GM12873 (cell line): ENCODE data around the gene CALML6.

Source experiments
- CTCF ChIP-seq: IDR thresholded peaks from 2 replicates; pipeline ENCODE4 v1.5.1; 2012; ENCODE audit warnings: low read depth, mild to moderate bottlenecking, moderate library complexity, low read length, control low read depth; ENCODE audit not compliant: insufficient read depth; ENCODE audit errors: missing control alignments

Gene CALML6

DNA sequence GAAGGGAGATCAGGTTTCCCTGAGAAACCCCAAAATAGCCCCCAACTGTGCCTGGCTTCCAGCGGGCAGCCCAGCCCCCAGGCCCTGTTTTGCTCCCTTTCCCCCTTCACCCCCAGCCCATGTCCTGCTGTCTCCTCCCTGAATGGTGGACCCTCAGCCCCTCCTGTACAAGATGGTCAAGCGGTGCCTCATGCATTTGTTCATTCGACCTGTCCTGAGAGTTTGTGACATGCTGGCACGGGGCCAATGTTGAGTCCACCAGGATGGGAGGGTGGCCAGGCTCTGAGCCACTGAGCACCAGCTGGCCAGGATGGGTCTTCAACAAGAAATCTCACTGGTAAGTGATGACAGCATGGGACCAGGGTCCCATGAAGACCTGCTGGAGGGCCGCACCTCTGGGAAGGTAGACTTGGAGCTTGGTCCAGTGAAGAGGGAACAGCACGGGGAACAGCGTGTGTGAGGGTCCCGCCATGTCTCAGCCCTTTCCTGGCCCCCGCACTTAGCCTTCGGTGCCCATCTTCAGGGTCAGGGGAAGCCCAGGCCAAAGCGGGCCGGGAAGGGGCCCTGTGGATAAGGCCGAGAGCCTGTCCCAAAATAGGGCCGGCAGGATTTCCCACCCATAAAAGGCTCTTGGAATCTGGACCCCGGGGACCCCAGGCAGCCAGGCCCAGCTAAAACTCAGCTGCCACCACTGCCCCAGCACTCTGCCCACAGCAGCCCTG, at the start of gene CALML6:
Gene CALML6, plus strand, starts transcription at position 290 of the 722 bp plus-strand sequence. Its CDS starts 21 bp downstream, at position 311.
- TF ChIP-seq CTCF: no peak

DNA sequence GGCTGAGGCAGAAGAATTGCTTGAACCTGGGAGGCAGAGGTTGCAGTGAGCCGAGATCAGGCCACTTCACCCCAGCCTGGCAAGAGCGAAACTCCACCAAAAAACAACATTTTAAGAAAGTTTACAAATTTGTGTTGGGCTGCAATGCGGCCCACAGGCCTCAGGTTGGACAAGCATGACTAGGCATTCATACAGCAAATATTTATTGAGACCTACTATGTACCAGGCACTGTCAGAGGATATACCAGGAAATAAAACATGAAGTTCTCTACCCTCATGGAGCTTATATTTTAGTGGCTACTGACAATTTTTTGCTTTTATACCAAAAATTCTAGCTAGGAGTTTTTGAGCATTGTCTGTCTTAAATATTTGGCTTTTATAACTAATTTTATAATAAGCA, 47.9 kb upstream of the CALML6 start:
- TF ChIP-seq CTCF: no peak

- no peak for TF ChIP-seq CTCF
Measured at GRCh38 chr1:1869469-1869868, 45.6 kb upstream of the CALML6 start.

DNA sequence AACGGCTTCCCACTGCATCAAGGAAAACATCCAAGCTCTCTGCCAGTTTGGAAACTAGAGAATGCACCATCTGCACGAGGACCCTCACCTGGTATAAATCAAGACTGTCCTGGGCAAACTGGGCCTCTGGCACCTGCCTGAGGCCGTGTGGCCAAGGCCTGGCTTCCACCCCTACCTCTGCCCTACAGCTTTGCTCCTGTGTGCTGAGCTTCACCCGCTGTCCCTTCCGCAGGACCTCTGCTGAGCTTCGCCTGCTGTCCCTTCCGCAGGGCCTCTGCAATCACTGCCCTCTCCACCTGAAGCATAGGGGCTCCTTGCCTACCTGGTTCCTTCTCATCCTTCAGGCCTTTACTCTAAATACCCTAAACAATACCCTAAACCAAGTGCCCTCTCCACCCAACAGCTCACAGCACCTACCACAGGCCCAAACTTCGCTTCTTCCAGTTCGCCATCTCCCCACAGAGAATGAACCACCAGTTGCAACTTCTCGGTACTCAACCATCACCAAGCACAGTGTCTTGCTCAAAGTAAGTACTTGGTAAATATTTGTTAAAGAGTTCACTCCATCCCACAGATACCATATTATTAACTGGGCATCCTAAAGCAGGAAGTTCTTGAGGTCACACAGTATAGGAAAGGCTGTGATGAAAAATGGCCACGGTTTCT, 42.6 kb upstream of the CALML6 start:
- TF ChIP-seq CTCF: no peak

GRCh38 chr1:1873186-1873585, 41.9 kb upstream of the CALML6 start:
- no peak for TF ChIP-seq CTCF

GRCh38 chr1:1874901-1875300, 40.2 kb upstream of the CALML6 start:
- TF ChIP-seq CTCF: no peak

- no peak for TF ChIP-seq CTCF
Measured at GRCh38 chr1:1875932-1876331, 39.1 kb upstream of the CALML6 start.
